Progenitor cell of endocrine pancreas (in vitro differentiated cells): Measurements from ENCODE around the gene PHACTR1. TPM values are rescaled to one million over a fixed set of nuclear protein-coding genes. Genes with fewer than 3 reads are reported as not detected.

Experiments used
- DNase-seq: peaks from one replicate; pipeline ENCODE4 v3.0.0; 2021; ENCODE audit warnings: low spot score; ENCODE audit not compliant: unreplicated experiment
- H3K27ac Mint-ChIP-seq: 2 replicates; pipeline ENCODE4 v1.8.0; 2021; ENCODE audit warnings: mild to moderate bottlenecking, moderate library complexity, mixed read lengths
- H3K27me3 Mint-ChIP-seq: 2 replicates; pipeline ENCODE4 v1.8.0; 2021; ENCODE audit warnings: mixed read lengths
- H3K36me3 Mint-ChIP-seq: 2 replicates; pipeline ENCODE4 v1.8.0; 2022; ENCODE audit warnings: mixed read lengths; ENCODE audit not compliant: insufficient read depth
- H3K4me1 Mint-ChIP-seq: 2 replicates; pipeline ENCODE4 v1.8.0; 2021; ENCODE audit warnings: low read depth, mixed read lengths
- H3K4me3 Mint-ChIP-seq: 2 replicates; pipeline ENCODE4 v1.8.0; 2021; ENCODE audit warnings: low read depth, mild to moderate bottlenecking, moderate library complexity, mixed read lengths
- H3K9me3 Mint-ChIP-seq: 2 replicates; pipeline ENCODE4 v1.8.0; 2021; ENCODE audit warnings: low read depth, mixed read lengths
- total RNA-seq: library from RNA; stranded (reverse); gene quantifications from 2 replicates; pipeline ENCODE4 v1.2.1, GENCODE V29; 2021
- TF ChIP-seq, protein P1 (sequence below): fragments of 200-600 bp; sonication (generic); IDR thresholded peaks from one replicate; pipeline ENCODE4 v1.5.0; 2021; ENCODE audit warnings: antibody characterized with exemption, mild to moderate bottlenecking; ENCODE audit not compliant: unreplicated experiment

PHACTR1 gene
- total RNA-seq, 1 donor from 2014 or later = 8.6 TPM

DNA sequence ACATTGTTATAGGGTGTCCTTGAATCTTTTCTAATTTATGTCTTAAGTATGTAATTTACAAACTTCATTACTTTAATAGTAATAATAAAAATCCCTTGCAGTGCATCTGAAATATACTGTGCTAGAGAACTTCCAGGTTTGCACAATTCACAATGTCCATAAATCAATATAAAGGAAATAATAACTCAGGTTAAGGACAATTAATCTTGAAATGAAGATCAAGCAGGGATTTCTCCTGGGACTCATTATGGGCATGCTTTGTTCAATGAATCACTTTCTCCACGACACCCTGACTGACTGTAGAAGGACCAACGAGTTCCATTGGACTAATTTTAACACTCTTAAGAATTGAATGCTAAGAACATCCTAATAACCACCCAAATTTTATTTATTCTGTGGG lies 110.0 kb downstream of the PHACTR1 start:
- no peaks in the 10 kb centered on the region for H3K9me3 Mint-ChIP-seq
- no peak overlapping the region for H3K27ac Mint-ChIP-seq
- no peaks in the 10 kb centered on the region for H3K36me3 Mint-ChIP-seq
- no peak for DNase-seq
- TF ChIP-seq, protein P1, sequence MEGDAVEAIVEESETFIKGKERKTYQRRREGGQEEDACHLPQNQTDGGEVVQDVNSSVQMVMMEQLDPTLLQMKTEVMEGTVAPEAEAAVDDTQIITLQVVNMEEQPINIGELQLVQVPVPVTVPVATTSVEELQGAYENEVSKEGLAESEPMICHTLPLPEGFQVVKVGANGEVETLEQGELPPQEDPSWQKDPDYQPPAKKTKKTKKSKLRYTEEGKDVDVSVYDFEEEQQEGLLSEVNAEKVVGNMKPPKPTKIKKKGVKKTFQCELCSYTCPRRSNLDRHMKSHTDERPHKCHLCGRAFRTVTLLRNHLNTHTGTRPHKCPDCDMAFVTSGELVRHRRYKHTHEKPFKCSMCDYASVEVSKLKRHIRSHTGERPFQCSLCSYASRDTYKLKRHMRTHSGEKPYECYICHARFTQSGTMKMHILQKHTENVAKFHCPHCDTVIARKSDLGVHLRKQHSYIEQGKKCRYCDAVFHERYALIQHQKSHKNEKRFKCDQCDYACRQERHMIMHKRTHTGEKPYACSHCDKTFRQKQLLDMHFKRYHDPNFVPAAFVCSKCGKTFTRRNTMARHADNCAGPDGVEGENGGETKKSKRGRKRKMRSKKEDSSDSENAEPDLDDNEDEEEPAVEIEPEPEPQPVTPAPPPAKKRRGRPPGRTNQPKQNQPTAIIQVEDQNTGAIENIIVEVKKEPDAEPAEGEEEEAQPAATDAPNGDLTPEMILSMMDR = no peak
- peaks cover 19% of the 10 kb centered on the region for H3K4me1 Mint-ChIP-seq
- peaks cover 31% of the 10 kb centered on the region for H3K27me3 Mint-ChIP-seq
- H3K4me3 Mint-ChIP-seq = no peak overlapping the region

DNA sequence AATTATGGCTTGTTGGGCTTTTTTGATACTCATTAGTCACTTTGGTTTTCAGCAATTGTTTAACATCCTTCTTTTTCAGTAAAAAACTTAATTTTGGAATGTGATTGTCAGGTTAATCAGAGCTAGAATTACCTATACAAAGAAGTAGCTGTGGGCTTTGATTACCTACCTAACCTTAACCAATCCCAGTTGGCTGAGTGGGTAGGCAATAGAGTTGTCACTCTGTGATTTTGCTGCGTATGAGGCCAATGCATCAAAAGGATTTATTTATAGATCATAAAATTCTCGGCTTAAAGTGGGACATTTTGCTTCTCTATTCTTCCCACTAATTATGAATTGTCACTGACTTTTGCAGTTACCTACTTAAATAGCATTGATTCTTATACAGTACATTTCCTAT lies 111.4 kb downstream of the PHACTR1 start:
- TF ChIP-seq, protein P1 = no peak
- DNase-seq = no peak
- H3K36me3 Mint-ChIP-seq = no peaks in the 10 kb centered on the region
- no peaks in the 10 kb centered on the region for H3K9me3 Mint-ChIP-seq
- peaks cover 19% of the 10 kb centered on the region for H3K27me3 Mint-ChIP-seq
- H3K27ac Mint-ChIP-seq = no peak overlapping the region
- H3K4me1 Mint-ChIP-seq = peaks cover 19% of the 10 kb centered on the region
- no peak overlapping the region for H3K4me3 Mint-ChIP-seq

DNA sequence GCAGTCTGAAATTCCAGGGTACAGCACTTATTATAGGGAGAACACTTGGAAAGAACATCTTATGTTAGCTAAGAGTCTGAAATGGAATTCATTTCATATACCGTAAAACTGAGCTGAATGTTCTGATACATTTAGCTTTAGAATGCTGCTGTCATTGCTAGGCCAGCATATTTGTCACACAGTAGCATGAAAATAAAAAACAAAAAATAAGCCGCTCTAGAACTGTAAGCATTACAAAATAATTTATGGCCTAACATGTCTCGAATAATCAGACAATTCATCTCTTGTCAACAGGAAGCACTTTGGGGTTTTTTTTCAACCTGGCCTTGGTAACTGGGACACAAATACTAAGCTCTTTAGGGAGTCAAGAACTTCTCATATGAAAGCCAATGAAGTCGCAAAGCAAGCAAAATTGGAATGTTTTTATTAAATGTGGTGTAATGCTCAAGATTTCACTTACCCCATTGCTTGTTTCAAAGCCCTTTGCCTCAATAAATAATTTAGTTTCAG lies 115.7 kb downstream of the PHACTR1 start:
- no peak for DNase-seq
- Mint-ChIP-seq H3K4me3 (no peak overlapping the region), H3K9me3 (peaks cover 4% of the 10 kb centered on the region), H3K27me3 (peaks cover 18% of the 10 kb centered on the region), H3K36me3 (no peaks in the 10 kb centered on the region), H3K4me1 (peaks cover 1% of the 10 kb centered on the region), H3K27ac (no peak overlapping the region)
- TF ChIP-seq, protein P1 = no peak

DNA sequence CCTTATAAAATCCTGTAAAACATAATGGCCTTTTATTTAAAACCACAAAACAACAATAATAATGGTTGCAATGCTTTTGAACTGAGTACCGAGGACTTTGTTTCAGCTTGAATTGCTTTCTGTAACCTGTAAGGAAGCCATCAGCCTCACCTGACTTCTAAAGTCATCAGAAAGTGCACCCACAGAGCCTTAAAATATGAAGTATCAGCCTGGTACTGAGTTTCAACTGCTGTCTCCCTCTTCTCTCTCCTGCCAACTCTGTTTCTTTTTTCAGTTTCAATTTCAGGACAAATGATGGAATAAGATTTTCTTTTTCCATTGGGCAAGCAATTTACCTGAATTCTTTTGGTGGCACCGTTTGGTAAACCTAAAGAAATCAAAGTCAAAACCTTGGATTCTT lies 119.4 kb downstream of the PHACTR1 start:
- Mint-ChIP-seq H3K36me3 (no peaks in the 10 kb centered on the region), H3K27me3 (peaks cover 9% of the 10 kb centered on the region), H3K9me3 (peaks cover 4% of the 10 kb centered on the region), H3K4me3 (no peak overlapping the region), H3K4me1 (no peaks in the 10 kb centered on the region), H3K27ac (no peak overlapping the region)
- no peak for DNase-seq
- TF ChIP-seq, protein P1 = no peak

DNA sequence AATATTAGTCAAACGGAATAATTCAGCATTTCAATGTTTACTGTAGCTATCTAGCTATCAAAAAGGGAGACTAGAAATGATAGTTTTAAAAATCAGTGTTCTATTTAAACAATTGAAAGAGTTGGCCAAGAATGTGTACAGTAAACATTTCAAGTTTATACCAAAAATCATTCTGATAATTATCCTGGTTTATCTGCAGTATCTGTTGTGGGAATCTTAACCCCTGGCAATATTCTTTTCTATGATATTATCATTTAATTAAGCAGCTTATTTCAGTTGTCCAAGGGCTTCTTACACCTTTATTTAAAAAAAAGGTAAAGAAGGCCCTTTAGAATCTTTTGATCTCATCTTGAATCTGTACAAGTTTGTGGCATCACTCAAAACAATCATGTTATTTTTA lies 125.1 kb downstream of the PHACTR1 start:
- H3K9me3 Mint-ChIP-seq = peaks cover 4% of the 10 kb centered on the region
- peaks cover 5% of the 10 kb centered on the region for H3K27me3 Mint-ChIP-seq
- no peak overlapping the region for H3K4me3 Mint-ChIP-seq
- DNase-seq = no peak
- no peak overlapping the region for H3K27ac Mint-ChIP-seq
- H3K4me1 Mint-ChIP-seq = peaks cover 10% of the 10 kb centered on the region
- H3K36me3 Mint-ChIP-seq = no peaks in the 10 kb centered on the region
- TF ChIP-seq, protein P1 = no peak
